Measurements from ENCODE around the gene TOMM20L.

- TF ChIP-seq EZH2 (IDR thresholded peaks at IDR 0.05; ENCODE audit: borderline replicate concordance, low read depth, low read length, severe bottlenecking) (no peak), CTCF (IDR thresholded peaks at IDR 0.05; ENCODE audit: borderline replicate concordance, extremely low read depth, low read length, poor library complexity, severe bottlenecking) (no peak)
Observed at GRCh38 chr14:58398495-58398894, 2.8 kb downstream of the TOMM20L start.
